ENCODE measurements around the gene RNF207.

GRCh38 chr1:6260961-6261614, 55.2 kb downstream of the RNF207 start, which contains the start of gene GPR153:
- TF ChIP-seq NFIC (IDR thresholded peaks at IDR 0.05; ENCODE audit: low read depth, low read length), result no peak
- TF ChIP-seq ZNF207 (IDR thresholded peaks at IDR 0.05; ENCODE audit: borderline replicate concordance), result no peak
- no peak for TF ChIP-seq EP300 (IDR thresholded peaks at IDR 0.05; ENCODE audit: borderline replicate concordance in 1 of 2, control insufficient read depth in 1 of 2, low read depth in 2 of 2, low read length in 2 of 2)
- no peak for TF ChIP-seq ZNF24 (IDR thresholded peaks at IDR 0.05)
- TF ChIP-seq CTCF (IDR thresholded peaks at IDR 0.05 in 2 of 3, conservative IDR thresholded peaks at IDR 0.05 in 1 of 3; ENCODE audit: control insufficient read depth in 2 of 3, extremely low read depth in 1 of 3, insufficient read depth in 1 of 3, low read depth in 3 of 3, low read length in 3 of 3), result no peak
- TF ChIP-seq MAX (IDR thresholded peaks at IDR 0.05; ENCODE audit: low read depth, low read length), result no peak
- no peak for TF ChIP-seq GABPA (IDR thresholded peaks at IDR 0.05; ENCODE audit: low read depth)
- TF ChIP-seq JUND (IDR thresholded peaks at IDR 0.05; ENCODE audit: low read depth, low read length), result no peak
- TF ChIP-seq E2F4 (IDR thresholded peaks at IDR 0.05; ENCODE audit: low read depth, low read length), result no peak
- no peak for TF ChIP-seq MXI1 (IDR thresholded peaks at IDR 0.05; ENCODE audit: low read depth, low read length)
- no peak for TF ChIP-seq ZNF384 (IDR thresholded peaks at IDR 0.05; ENCODE audit: borderline replicate concordance, low read depth, low read length)

Data from GM12878 (cell line).